Stimulated activated CD4-positive, alpha-beta T cell treated with anti-CD3 and anti-CD28 coated beads, TNF-alpha, amount 100 ng/mL, for 48 hours (primary cell): ENCODE measurements around the gene GRIFIN.

ENCODE experiments used
- DNase-seq, 3 donors: peaks; one replicate each; pipeline ENCODE4 v3.0.0-alpha.2; 2020; ENCODE audit warnings: low read depth in 3 of 3

Gene GRIFIN

GRCh38 chr7:2512713-2513112, 36.5 kb upstream of the GRIFIN start:
- no peak for DNase-seq

- no peak for DNase-seq
Observed at GRCh38 chr7:2512179-2512661, 36.0 kb upstream of the GRIFIN start.

GRCh38 chr7:2511769-2512168, 35.6 kb upstream of the GRIFIN start:
- no peak for DNase-seq

GRCh38 chr7:2510909-2511768, 34.9 kb upstream of the GRIFIN start:
- DNase-seq: peak in 1 of 3 donors; percentile 48

- no peak for DNase-seq
Observed at GRCh38 chr7:2510130-2510776, 34.1 kb upstream of the GRIFIN start.

- DNase-seq: no peak
Observed at GRCh38 chr7:2509298-2509906, 33.2 kb upstream of the GRIFIN start.

GRCh38 chr7:2508327-2509215, 32.4 kb upstream of the GRIFIN start:
- peak in 1 of 3 donors; percentile 63 for DNase-seq

- no peak for DNase-seq
Observed at GRCh38 chr7:2507917-2508306, 31.7 kb upstream of the GRIFIN start.

- no peak for DNase-seq
Observed at GRCh38 chr7:2507208-2507916, 31.2 kb upstream of the GRIFIN start.

GRCh38 chr7:2505401-2505800, 29.2 kb upstream of the GRIFIN start:
- no peak for DNase-seq

GRCh38 chr7:2504889-2505375, 28.7 kb upstream of the GRIFIN start:
- DNase-seq: no peak

GRCh38 chr7:2504128-2504888, 28.1 kb upstream of the GRIFIN start:
- DNase-seq: no peak

- no peak for DNase-seq
Observed at GRCh38 chr7:2503056-2503941, 27.1 kb upstream of the GRIFIN start.

GRCh38 chr7:2502647-2502966, 26.4 kb upstream of the GRIFIN start:
- no peak for DNase-seq

GRCh38 chr7:2501947-2502646, 25.9 kb upstream of the GRIFIN start:
- no peak for DNase-seq

GRCh38 chr7:2500701-2501100, 24.5 kb upstream of the GRIFIN start:
- no peak for DNase-seq

GRCh38 chr7:2499719-2500430, 23.7 kb upstream of the GRIFIN start:
- no peak for DNase-seq

- DNase-seq: no peak
Observed at GRCh38 chr7:2499181-2499580, 23.0 kb upstream of the GRIFIN start.
